NT2/D1 (cell line): ENCODE results near the gene LOXHD1.

Experiments used
- YY1 ChIP-seq: IDR thresholded peaks from 2 replicates; pipeline ENCODE4 v1.6.1; 2011; ENCODE audit not compliant: insufficient read length, insufficient read depth
- ZNF274 ChIP-seq: IDR thresholded peaks from 2 replicates; pipeline ENCODE4 v1.6.1; 2011; ENCODE audit warnings: mild to moderate bottlenecking, low read depth, low read length

DNA sequence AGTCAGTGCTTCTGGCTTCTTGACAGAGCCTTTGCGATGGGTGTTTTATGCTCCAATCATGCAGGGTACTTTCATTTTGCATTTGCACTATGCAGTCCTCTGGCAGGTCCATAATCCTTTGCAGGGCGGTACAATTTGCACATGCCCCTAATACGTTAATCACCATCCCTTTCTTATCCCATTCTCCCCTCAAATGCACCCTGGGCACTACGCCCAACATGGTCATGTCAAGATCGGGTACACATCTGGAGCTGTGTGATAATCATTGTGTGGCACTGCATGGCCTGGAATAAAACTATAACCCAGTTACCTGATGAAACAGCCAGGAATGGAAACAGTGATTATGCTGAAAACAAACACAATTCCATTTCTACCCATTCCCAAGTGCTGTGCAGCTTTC, 27.7 kb downstream of the LOXHD1 start:
- TF ChIP-seq ZNF274 (no peak), YY1 (no peak)
